ENCODE results near the gene FAM184A.

Gene FAM184A

DNA sequence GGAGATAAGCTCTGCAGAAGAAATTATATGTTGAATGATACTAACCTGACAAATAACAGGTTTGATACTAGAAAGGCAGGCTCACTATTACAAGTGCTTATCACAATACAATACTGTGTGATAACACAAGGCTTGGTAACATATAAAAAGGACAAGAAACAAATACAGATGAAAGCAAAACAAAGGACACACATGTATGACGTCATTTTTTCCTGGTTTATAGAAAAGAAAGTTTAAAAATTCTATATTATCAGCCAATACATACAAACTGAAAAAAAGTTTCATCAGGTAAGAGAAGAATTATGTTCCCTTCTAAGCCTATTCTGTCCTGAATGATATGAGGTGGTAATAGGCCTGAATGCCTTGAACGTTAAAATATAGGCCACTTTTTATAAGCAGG is 111.2 kb downstream of the FAM184A start:
- H2BK5ac ChIP-seq (ENCODE audit: low read length), result no peak overlapping the region
- peaks cover 0 to 4% of the 10 kb centered on the region in 2 donors for H3K4me1 ChIP-seq (ENCODE audit: control insufficient read depth in 2 of 2, insufficient read depth in 1 of 2, low read depth in 1 of 2, low read length in 2 of 2)
- no peaks in the 10 kb centered on the region for H3K79me1 ChIP-seq (ENCODE audit: low read depth, low read length)
- DNase-seq (ENCODE audit: low spot score), result no peak
- no peak overlapping the region for H3K23ac ChIP-seq (ENCODE audit: low read depth, low read length, poor library complexity)
- no peak overlapping the region for H3K4ac ChIP-seq (ENCODE audit: low read length)
- no peaks in the 10 kb centered on the region for H3K9me3 ChIP-seq (replicated peaks in 1 of 2; ENCODE audit: control insufficient read depth in 2 of 2, insufficient read depth in 1 of 2, low read depth in 1 of 2, low read length in 2 of 2)
- no peak overlapping the region for H3K27ac ChIP-seq (replicated peaks; ENCODE audit: low read length)
- no peak overlapping the region for H2BK15ac ChIP-seq (ENCODE audit: low read length)
- WGBS, 2 donors (ENCODE audit: extremely low coverage in 2 of 2, insufficient read length in 2 of 2, insufficient replicate concordance in 1 of 2), result no CpG with 5 or more reads among the region's 2 CpGs
- no peak overlapping the region for H2BK12ac ChIP-seq (ENCODE audit: low read length)
- H3K4me2 ChIP-seq (ENCODE audit: insufficient read depth, low read length, poor library complexity, severe bottlenecking), result no peak overlapping the region
- H3K4me3 ChIP-seq (ENCODE audit: low read length in 2 of 2), result no peak overlapping the region
- no peak overlapping the region for H4K8ac ChIP-seq (ENCODE audit: low read depth, low read length)
- H3K9ac ChIP-seq (ENCODE audit: low read depth, low read length, poor library complexity), result no peak overlapping the region
- H3K27me3 ChIP-seq (ENCODE audit: control insufficient read depth in 3 of 3, insufficient read depth in 3 of 3, low read depth in 1 of 3, low read length in 3 of 3), result no peaks in the 10 kb centered on the region
- no peak overlapping the region for H2AK5ac ChIP-seq (ENCODE audit: low read depth, low read length)
- no peak overlapping the region for H3K14ac ChIP-seq (ENCODE audit: low read length)
- peaks cover 0 to 57% of the 10 kb centered on the region in 2 donors for H3K36me3 ChIP-seq (replicated peaks in 1 of 2; ENCODE audit: control insufficient read depth in 2 of 2, insufficient read depth in 2 of 2, low read length in 2 of 2)
- no peak overlapping the region for H2BK120ac ChIP-seq (ENCODE audit: low read depth, low read length)
- H4K91ac ChIP-seq (ENCODE audit: low read depth, low read length, poor library complexity), result no peak overlapping the region
- H3K18ac ChIP-seq (ENCODE audit: low read length), result no peak overlapping the region
- H2AFZ ChIP-seq (ENCODE audit: low read length), result no peak overlapping the region

- no peak overlapping the region for H3K23ac ChIP-seq (ENCODE audit: low read depth, low read length, poor library complexity)
- H3K14ac ChIP-seq (ENCODE audit: low read length), result no peak overlapping the region
- no CpG with 5 or more reads among the region's 2 CpGs for WGBS, 2 donors (ENCODE audit: extremely low coverage in 2 of 2, insufficient read length in 2 of 2, insufficient replicate concordance in 1 of 2)
- no peak overlapping the region for H4K91ac ChIP-seq (ENCODE audit: low read depth, low read length, poor library complexity)
- H3K4me3 ChIP-seq (ENCODE audit: low read length in 2 of 2), result no peak overlapping the region
- H2BK15ac ChIP-seq (ENCODE audit: low read length), result no peak overlapping the region
- no peak overlapping the region for H3K9ac ChIP-seq (ENCODE audit: low read depth, low read length, poor library complexity)
- no peaks in the 10 kb centered on the region for H3K79me1 ChIP-seq (ENCODE audit: low read depth, low read length)
- H3K4ac ChIP-seq (ENCODE audit: low read length), result no peak overlapping the region
- no peak overlapping the region for H3K18ac ChIP-seq (ENCODE audit: low read length)
- no peak overlapping the region for H4K8ac ChIP-seq (ENCODE audit: low read depth, low read length)
- no peak overlapping the region for H3K4me2 ChIP-seq (ENCODE audit: insufficient read depth, low read length, poor library complexity, severe bottlenecking)
- H3K36me3 ChIP-seq (replicated peaks in 1 of 2; ENCODE audit: control insufficient read depth in 2 of 2, insufficient read depth in 2 of 2, low read length in 2 of 2), result peaks cover 0 to 57% of the 10 kb centered on the region in 2 donors
- no peak for DNase-seq (ENCODE audit: low spot score)
- H2AFZ ChIP-seq (ENCODE audit: low read length), result no peak overlapping the region
- no peaks in the 10 kb centered on the region for H3K27me3 ChIP-seq (ENCODE audit: control insufficient read depth in 3 of 3, insufficient read depth in 3 of 3, low read depth in 1 of 3, low read length in 3 of 3)
- H3K9me3 ChIP-seq (replicated peaks in 1 of 2; ENCODE audit: control insufficient read depth in 2 of 2, insufficient read depth in 1 of 2, low read depth in 1 of 2, low read length in 2 of 2), result no peaks in the 10 kb centered on the region
- H3K4me1 ChIP-seq (ENCODE audit: control insufficient read depth in 2 of 2, insufficient read depth in 1 of 2, low read depth in 1 of 2, low read length in 2 of 2), result peaks cover 0 to 4% of the 10 kb centered on the region in 2 donors
- H2AK5ac ChIP-seq (ENCODE audit: low read depth, low read length), result no peak overlapping the region
- no peak overlapping the region for H2BK120ac ChIP-seq (ENCODE audit: low read depth, low read length)
- no peak overlapping the region for H3K27ac ChIP-seq (replicated peaks; ENCODE audit: low read length)
- H2BK12ac ChIP-seq (ENCODE audit: low read length), result no peak overlapping the region
- H2BK5ac ChIP-seq (ENCODE audit: low read length), result no peak overlapping the region
These were observed 112.6 kb downstream of the FAM184A start for GRCh38 chr6:118965843-118966370.

DNA sequence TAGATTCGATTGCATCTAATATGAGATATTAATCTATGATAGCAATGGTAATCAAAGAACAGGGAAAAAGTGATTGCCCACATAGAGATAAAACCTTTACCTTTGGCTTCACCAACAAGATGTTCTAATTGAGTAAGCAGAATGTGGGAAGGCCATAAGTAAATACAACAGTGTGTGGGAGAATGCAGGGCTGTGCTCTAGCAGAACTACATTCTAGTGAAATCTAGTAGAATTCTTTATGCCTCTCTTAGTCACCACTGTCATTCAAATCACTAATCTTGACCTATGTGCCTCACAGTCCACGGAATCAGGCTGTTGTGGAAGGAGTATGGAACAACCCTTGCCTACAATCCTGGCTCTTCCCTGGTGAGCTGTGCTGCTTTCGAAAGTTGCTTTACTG is 113.1 kb downstream of the FAM184A start:
- no peak overlapping the region for H4K8ac ChIP-seq (ENCODE audit: low read depth, low read length)
- no peak overlapping the region for H2BK120ac ChIP-seq (ENCODE audit: low read depth, low read length)
- peaks cover 0 to 62% of the 10 kb centered on the region in 2 donors for H3K36me3 ChIP-seq (replicated peaks in 1 of 2; ENCODE audit: control insufficient read depth in 2 of 2, insufficient read depth in 2 of 2, low read length in 2 of 2)
- no CpG with 5 or more reads among the region's 3 CpGs for WGBS, 2 donors (ENCODE audit: extremely low coverage in 2 of 2, insufficient read length in 2 of 2, insufficient replicate concordance in 1 of 2)
- H3K4me2 ChIP-seq (ENCODE audit: insufficient read depth, low read length, poor library complexity, severe bottlenecking), result no peak overlapping the region
- H3K79me1 ChIP-seq (ENCODE audit: low read depth, low read length), result no peaks in the 10 kb centered on the region
- peaks cover 0 to 3% of the 10 kb centered on the region in 2 donors for H3K9me3 ChIP-seq (replicated peaks in 1 of 2; ENCODE audit: control insufficient read depth in 2 of 2, insufficient read depth in 1 of 2, low read depth in 1 of 2, low read length in 2 of 2)
- no peak overlapping the region for H2AFZ ChIP-seq (ENCODE audit: low read length)
- H3K18ac ChIP-seq (ENCODE audit: low read length), result no peak overlapping the region
- H3K27ac ChIP-seq (replicated peaks; ENCODE audit: low read length), result no peak overlapping the region
- H2BK5ac ChIP-seq (ENCODE audit: low read length), result no peak overlapping the region
- H2BK12ac ChIP-seq (ENCODE audit: low read length), result no peak overlapping the region
- no peak overlapping the region for H4K91ac ChIP-seq (ENCODE audit: low read depth, low read length, poor library complexity)
- H3K4me3 ChIP-seq (ENCODE audit: low read length in 2 of 2), result no peak overlapping the region
- DNase-seq (ENCODE audit: low spot score), result no peak
- no peak overlapping the region for H3K9ac ChIP-seq (ENCODE audit: low read depth, low read length, poor library complexity)
- no peak overlapping the region for H2AK5ac ChIP-seq (ENCODE audit: low read depth, low read length)
- peaks cover 0 to 4% of the 10 kb centered on the region in 2 donors for H3K4me1 ChIP-seq (ENCODE audit: control insufficient read depth in 2 of 2, insufficient read depth in 1 of 2, low read depth in 1 of 2, low read length in 2 of 2)
- H2BK15ac ChIP-seq (ENCODE audit: low read length), result no peak overlapping the region
- H3K4ac ChIP-seq (ENCODE audit: low read length), result no peak overlapping the region
- H3K23ac ChIP-seq (ENCODE audit: low read depth, low read length, poor library complexity), result no peak overlapping the region
- no peak overlapping the region for H3K14ac ChIP-seq (ENCODE audit: low read length)
- H3K27me3 ChIP-seq (ENCODE audit: control insufficient read depth in 3 of 3, insufficient read depth in 3 of 3, low read depth in 1 of 3, low read length in 3 of 3), result no peaks in the 10 kb centered on the region

- peaks cover 0 to 3% of the 10 kb centered on the region in 2 donors for H3K9me3 ChIP-seq (replicated peaks in 1 of 2; ENCODE audit: control insufficient read depth in 2 of 2, insufficient read depth in 1 of 2, low read depth in 1 of 2, low read length in 2 of 2)
- no peak overlapping the region for H2BK12ac ChIP-seq (ENCODE audit: low read length)
- no peak overlapping the region for H4K91ac ChIP-seq (ENCODE audit: low read depth, low read length, poor library complexity)
- no peak overlapping the region for H3K4me2 ChIP-seq (ENCODE audit: insufficient read depth, low read length, poor library complexity, severe bottlenecking)
- H3K4me3 ChIP-seq (ENCODE audit: low read length in 2 of 2), result no peak overlapping the region
- H2BK15ac ChIP-seq (ENCODE audit: low read length), result no peak overlapping the region
- DNase-seq (ENCODE audit: low spot score), result no peak
- H3K27me3 ChIP-seq (ENCODE audit: control insufficient read depth in 3 of 3, insufficient read depth in 3 of 3, low read depth in 1 of 3, low read length in 3 of 3), result no peaks in the 10 kb centered on the region
- no peak overlapping the region for H3K9ac ChIP-seq (ENCODE audit: low read depth, low read length, poor library complexity)
- no peak overlapping the region for H3K4ac ChIP-seq (ENCODE audit: low read length)
- H4K8ac ChIP-seq (ENCODE audit: low read depth, low read length), result no peak overlapping the region
- no peak overlapping the region for H2BK120ac ChIP-seq (ENCODE audit: low read depth, low read length)
- no peak overlapping the region for H2AFZ ChIP-seq (ENCODE audit: low read length)
- peaks cover 0 to 67% of the 10 kb centered on the region in 2 donors for H3K36me3 ChIP-seq (replicated peaks in 1 of 2; ENCODE audit: control insufficient read depth in 2 of 2, insufficient read depth in 2 of 2, low read length in 2 of 2)
- no peak overlapping the region for H3K14ac ChIP-seq (ENCODE audit: low read length)
- no peak overlapping the region for H3K18ac ChIP-seq (ENCODE audit: low read length)
- H3K23ac ChIP-seq (ENCODE audit: low read depth, low read length, poor library complexity), result no peak overlapping the region
- no peaks in the 10 kb centered on the region for H3K79me1 ChIP-seq (ENCODE audit: low read depth, low read length)
- no peak overlapping the region for H3K27ac ChIP-seq (replicated peaks; ENCODE audit: low read length)
- H2AK5ac ChIP-seq (ENCODE audit: low read depth, low read length), result no peak overlapping the region
- peaks cover 0 to 4% of the 10 kb centered on the region in 2 donors for H3K4me1 ChIP-seq (ENCODE audit: control insufficient read depth in 2 of 2, insufficient read depth in 1 of 2, low read depth in 1 of 2, low read length in 2 of 2)
- no peak overlapping the region for H2BK5ac ChIP-seq (ENCODE audit: low read length)
These were observed 115.5 kb downstream of the FAM184A start for GRCh38 chr6:118963003-118963402.

All from neuronal stem cell (in vitro differentiated cells).